ENCODE measurements around the gene TMEM81. TPM values are rescaled to one million over a fixed set of nuclear protein-coding genes. Genes with fewer than 3 reads are reported as not detected.
A peak's percentile ranks its signal among the peaks of the same experiment; 100 is the strongest.

Gene TMEM81
- total RNA-seq, 1 donor = 1.8 TPM

DNA sequence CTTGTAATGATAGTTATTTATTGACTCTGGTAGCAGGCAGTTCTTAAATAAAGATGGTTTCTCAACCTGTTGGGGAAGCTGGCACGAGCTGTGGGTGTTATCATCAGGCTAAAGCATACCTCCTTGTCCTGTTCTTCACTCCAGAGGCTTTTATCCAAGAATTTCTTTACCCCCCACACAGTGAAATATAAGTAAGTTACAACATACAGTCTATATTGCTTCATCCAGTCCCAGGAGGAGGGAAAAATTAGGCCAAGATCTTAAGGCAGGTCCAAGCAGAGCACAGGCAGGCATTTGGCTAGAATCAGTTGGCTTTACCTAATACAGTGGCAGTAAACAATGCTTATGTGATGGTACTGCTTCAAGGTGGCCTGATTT, 6.3 kb downstream of the TMEM81 start:
- Histone ChIP-seq H3K27ac (ENCODE audit: low read depth, low read length) (no peak overlapping the region), H3K79me2 (ENCODE audit: insufficient read depth, low read length) (no peaks in the 10 kb centered on the region), H4K20me1 (ENCODE audit: insufficient read depth, low read length) (no peaks in the 10 kb centered on the region), H3K9me3 (ENCODE audit: low read depth, low read length) (no peaks in the 10 kb centered on the region), H3K4me1 (ENCODE audit: insufficient read depth, low read length) (peaks cover 4% of the 10 kb centered on the region), H3K4me2 (ENCODE audit: insufficient read depth, low read length) (no peak overlapping the region), H2AFZ (ENCODE audit: low read length) (no peak overlapping the region), H3K4me3 (ENCODE audit: insufficient read depth, low read length) (no peak overlapping the region), H3K27me3 (ENCODE audit: insufficient read depth, low read length) (no peaks in the 10 kb centered on the region), H3K36me3 (ENCODE audit: insufficient read depth, low read length) (no peaks in the 10 kb centered on the region)
- TF ChIP-seq CTCF (IDR thresholded peaks at IDR 0.05; ENCODE audit: extremely low read depth, low read depth, low read length) = no peak
- DNase-seq (ENCODE audit: insufficient read length, low spot score, missing footprints) = peak; percentile 38

DNA sequence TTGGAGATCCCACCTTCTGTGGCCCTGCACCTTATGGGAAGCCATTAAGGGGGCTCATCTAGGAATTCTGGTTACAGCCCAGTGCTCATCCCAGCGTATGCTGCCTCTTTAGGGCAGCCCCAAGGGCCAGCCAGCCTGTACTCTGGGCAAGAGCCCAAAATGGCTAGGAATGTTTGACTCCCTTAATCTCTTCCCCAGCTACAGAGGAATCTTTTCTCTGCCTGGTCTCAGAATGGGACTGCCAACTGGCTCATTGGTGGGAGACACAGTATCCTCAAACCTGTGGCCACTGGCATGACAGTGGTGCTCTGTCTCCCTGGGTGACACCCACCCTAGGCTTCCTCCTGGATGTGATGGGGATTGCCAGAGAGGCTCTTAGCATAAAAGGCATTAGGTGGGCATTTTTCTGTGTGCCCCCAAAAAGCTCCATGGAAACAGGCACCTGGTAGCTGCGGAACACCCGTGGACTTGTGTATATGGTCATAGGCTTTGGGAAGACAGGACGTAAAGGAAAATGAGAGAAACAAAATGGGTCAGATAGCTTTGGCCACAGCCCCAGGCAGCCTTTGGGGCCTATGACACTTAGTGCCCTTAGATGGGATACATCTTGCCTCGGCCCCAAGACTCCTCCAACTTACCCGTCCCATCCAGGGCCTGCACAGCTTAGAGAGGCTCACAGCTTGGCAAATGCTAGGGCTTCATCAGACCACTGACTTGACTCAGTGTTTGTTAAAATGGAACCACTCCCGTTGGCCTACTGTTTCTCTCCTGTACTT, 6.9 kb downstream of the TMEM81 start:
- Histone ChIP-seq H3K4me2 (ENCODE audit: insufficient read depth, low read length) (no peak overlapping the region), H3K36me3 (ENCODE audit: insufficient read depth, low read length) (no peaks in the 10 kb centered on the region), H3K27ac (ENCODE audit: low read depth, low read length) (no peak overlapping the region), H4K20me1 (ENCODE audit: insufficient read depth, low read length) (no peaks in the 10 kb centered on the region), H2AFZ (ENCODE audit: low read length) (no peak overlapping the region), H3K4me3 (ENCODE audit: insufficient read depth, low read length) (no peak overlapping the region), H3K79me2 (ENCODE audit: insufficient read depth, low read length) (no peaks in the 10 kb centered on the region), H3K4me1 (ENCODE audit: insufficient read depth, low read length) (peaks cover 4% of the 10 kb centered on the region), H3K9me3 (ENCODE audit: low read depth, low read length) (no peaks in the 10 kb centered on the region), H3K27me3 (ENCODE audit: insufficient read depth, low read length) (no peaks in the 10 kb centered on the region)
- peak; percentile 80 for DNase-seq (ENCODE audit: insufficient read length, low spot score, missing footprints)
- no peak for TF ChIP-seq CTCF (IDR thresholded peaks at IDR 0.05; ENCODE audit: extremely low read depth, low read depth, low read length)

DNA sequence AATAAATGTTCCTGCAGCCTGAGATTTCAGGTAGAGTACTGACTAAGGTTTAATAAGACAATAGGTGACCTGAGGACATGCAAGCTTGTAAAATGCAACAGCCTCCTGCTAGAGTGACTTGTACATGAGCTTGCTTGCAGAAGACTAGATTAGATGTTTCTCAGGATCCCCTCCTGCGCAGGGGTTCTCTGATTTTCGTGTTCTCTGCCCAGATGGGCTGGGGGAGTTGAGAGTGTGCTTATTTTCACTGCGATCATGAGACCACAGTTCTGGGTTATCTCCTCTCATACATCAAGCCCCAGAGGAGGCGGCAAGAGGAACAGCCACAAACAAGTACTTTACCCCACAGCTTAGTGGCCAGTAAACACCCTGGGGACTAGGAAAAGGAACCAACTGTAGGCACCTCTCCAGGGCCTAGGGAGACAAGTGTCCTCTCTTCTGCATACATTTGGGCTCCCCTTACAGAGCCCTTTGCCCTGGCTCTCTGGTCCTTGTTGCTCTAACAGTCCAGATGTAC, 8.0 kb downstream of the TMEM81 start:
- Histone ChIP-seq H3K79me2 (ENCODE audit: insufficient read depth, low read length) (no peaks in the 10 kb centered on the region), H3K27ac (ENCODE audit: low read depth, low read length) (no peak overlapping the region)

More for the DNA sequence above, 8.0 kb downstream of the TMEM81 start:
- H3K4me2 ChIP-seq (ENCODE audit: insufficient read depth, low read length) = no peak overlapping the region
- H2AFZ ChIP-seq (ENCODE audit: low read length) = no peak overlapping the region
- no peaks in the 10 kb centered on the region for H3K36me3 ChIP-seq (ENCODE audit: insufficient read depth, low read length)
- TF ChIP-seq CTCF (IDR thresholded peaks at IDR 0.05; ENCODE audit: extremely low read depth, low read depth, low read length) = no peak
- no peak overlapping the region for H3K4me3 ChIP-seq (ENCODE audit: insufficient read depth, low read length)
- H3K4me1 ChIP-seq (ENCODE audit: insufficient read depth, low read length) = peaks cover 4% of the 10 kb centered on the region
- no peaks in the 10 kb centered on the region for H4K20me1 ChIP-seq (ENCODE audit: insufficient read depth, low read length)
- DNase-seq (ENCODE audit: insufficient read length, low spot score, missing footprints) = peak; percentile 15
- no peaks in the 10 kb centered on the region for H3K9me3 ChIP-seq (ENCODE audit: low read depth, low read length)
- H3K27me3 ChIP-seq (ENCODE audit: insufficient read depth, low read length) = no peaks in the 10 kb centered on the region
